Right lobe of liver (tissue), 4 donors: ENCODE results near the gene LCTL.

Experiments used
- POLR2A ChIP-seq: fragments of 450-650 bp; IDR thresholded peaks from one replicate; pipeline ENCODE4 v1.6.1; 2017; ENCODE audit warnings: antibody characterized with exemption, mild to moderate bottlenecking
- TF ChIP-seq, protein P1 (sequence below), 4 donors: fragments of 200-600 bp in 3 of 4; fragments of 450-650 bp in 1 of 4; IDR thresholded peaks; one replicate each; pipeline versions ENCODE4 v1.5.1 to v1.8.0; 2016 to 2022; ENCODE audit warnings: antibody characterized with exemption in 4 of 4, mild to moderate bottlenecking in 2 of 4
- donor health status: DM: no; HTN: no; CAD: no.
- donor health status: DM: no; HTN: no; CAD: no.
- donor health status: DM: no; HTN: yes; CAD: no.

DNA sequence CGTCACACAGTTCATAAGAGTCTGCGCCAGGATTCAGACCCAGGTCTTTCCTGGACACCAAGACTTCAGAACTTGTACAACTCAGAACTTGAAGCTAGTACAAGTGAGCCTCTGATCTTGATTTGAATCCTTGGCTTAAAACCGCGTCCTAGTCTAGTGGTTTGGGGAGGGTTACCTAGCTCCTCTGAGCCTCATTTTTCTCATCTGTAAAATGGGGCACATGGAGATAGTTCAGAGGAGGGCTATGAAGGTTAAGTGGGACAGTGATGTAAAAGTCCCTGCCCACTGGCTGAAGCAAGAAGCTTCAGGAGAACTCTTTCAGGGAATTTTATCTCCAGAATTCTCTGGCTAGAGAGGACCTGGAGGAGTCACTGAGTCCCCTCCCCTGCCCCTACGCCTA lies 48.7 kb upstream of the LCTL start:
- TF ChIP-seq, protein P1, sequence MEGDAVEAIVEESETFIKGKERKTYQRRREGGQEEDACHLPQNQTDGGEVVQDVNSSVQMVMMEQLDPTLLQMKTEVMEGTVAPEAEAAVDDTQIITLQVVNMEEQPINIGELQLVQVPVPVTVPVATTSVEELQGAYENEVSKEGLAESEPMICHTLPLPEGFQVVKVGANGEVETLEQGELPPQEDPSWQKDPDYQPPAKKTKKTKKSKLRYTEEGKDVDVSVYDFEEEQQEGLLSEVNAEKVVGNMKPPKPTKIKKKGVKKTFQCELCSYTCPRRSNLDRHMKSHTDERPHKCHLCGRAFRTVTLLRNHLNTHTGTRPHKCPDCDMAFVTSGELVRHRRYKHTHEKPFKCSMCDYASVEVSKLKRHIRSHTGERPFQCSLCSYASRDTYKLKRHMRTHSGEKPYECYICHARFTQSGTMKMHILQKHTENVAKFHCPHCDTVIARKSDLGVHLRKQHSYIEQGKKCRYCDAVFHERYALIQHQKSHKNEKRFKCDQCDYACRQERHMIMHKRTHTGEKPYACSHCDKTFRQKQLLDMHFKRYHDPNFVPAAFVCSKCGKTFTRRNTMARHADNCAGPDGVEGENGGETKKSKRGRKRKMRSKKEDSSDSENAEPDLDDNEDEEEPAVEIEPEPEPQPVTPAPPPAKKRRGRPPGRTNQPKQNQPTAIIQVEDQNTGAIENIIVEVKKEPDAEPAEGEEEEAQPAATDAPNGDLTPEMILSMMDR (IDR thresholded peaks at IDR 0.05) = no peak
- no peak for TF ChIP-seq POLR2A
